Heart left ventricle (tissue), 16 donors: Measurements from ENCODE around the gene LPCAT2. TPM values are rescaled to one million over a fixed set of nuclear protein-coding genes. Genes with fewer than 3 reads are reported as not detected.

Experiments used
- ATAC-seq, 4 donors: fragments of 200-7000 bp; cut with Tn5 transposase; one replicate each; pipeline ENCODE4 v1.9.1; 2020 to 2022; ENCODE audit warnings: moderate library complexity in 4 of 4, mild to moderate bottlenecking in 3 of 4, moderate number of reproducible peaks in 1 of 4
- DNase-seq, 5 donors: peaks; one replicate each; pipeline ENCODE4 v3.0.0-alpha.2; 2020
- H3K27ac ChIP-seq, 12 donors: fragments of 200-600 bp; sonication (generic) in 4 of 12; one replicate each; pipeline versions ENCODE4 v1.5.0 to v1.8.0; 2016 to 2022; ENCODE audit warnings: mild to moderate bottlenecking in 2 of 12
- H3K27me3 ChIP-seq, 9 donors: fragments of 200-600 bp; sonication (generic) in 2 of 9; one replicate each; pipeline versions ENCODE4 v1.5.1 to v1.8.0; 2016 to 2022; ENCODE audit warnings: mild to moderate bottlenecking in 3 of 9
- H3K36me3 ChIP-seq, 9 donors: fragments of 200-600 bp; sonication (generic) in 2 of 9; one replicate each; pipeline versions ENCODE4 v1.5.0 to v1.8.0; 2018 to 2022; ENCODE audit warnings: mild to moderate bottlenecking in 2 of 9
- H3K4me1 ChIP-seq, 12 donors: fragments of 200-600 bp; sonication (generic) in 4 of 12; one replicate each; pipeline versions ENCODE4 v1.5.0 to v1.8.0; 2016 to 2022; ENCODE audit warnings: mild to moderate bottlenecking in 3 of 12
- H3K4me3 ChIP-seq, 12 donors: fragments of 200-600 bp; sonication (generic) in 4 of 12; one replicate each; pipeline versions ENCODE4 v1.5.0 to v1.8.0; 2017 to 2022; ENCODE audit warnings: mild to moderate bottlenecking in 9 of 12, moderate library complexity in 4 of 12
- H3K9me3 ChIP-seq, 12 donors: fragments of 200-600 bp; sonication (generic) in 4 of 12; one replicate each; pipeline versions ENCODE4 v1.5.0 to v1.8.0; 2016 to 2022; ENCODE audit warnings: mild to moderate bottlenecking in 1 of 12
- POLR2A ChIP-seq, 2 donors: fragments of 450-650 bp; IDR thresholded peaks; one replicate each; pipeline ENCODE4 v1.6.1; 2017; ENCODE audit warnings: antibody characterized with exemption in 2 of 2, mild to moderate bottlenecking in 2 of 2, moderate library complexity in 2 of 2
- WGBS, 4 donors: extraction: QIAGEN DNeasy Blood & Tissue Kit in 2 of 4; methylation state at CpG; one replicate each; pipeline versions ENCODE4 v1.1.5 to v1.1.7; 2013 to 2018; 5-methylcytosine and 5-hydroxymethylcytosine counted together
- intact Hi-C, 10 donors: fragments of 100-400 bp; cut with DNase I; formaldehyde crosslinking; loops; one replicate each; pipeline versions ENCODE4 v1.11.1 to v1.14.2; 2022
- polyA plus RNA-seq, 2 donors: library from polyadenylated mRNA; stranded (reverse); fragments of 200-250 nt; gene quantifications; one replicate each; pipeline ENCODE4 v1.2.3, GENCODE V29; 2013
- total RNA-seq, 9 donors: library from RNA; depleted of rRNA in 2 of 9; stranded (reverse); fragments of >200 nt in 2 of 9; fragmentation: NEBNext Ultra II Directional in 3 of 9; extraction: Animal tissue kit (Norgen Biotek cat#: 25700) in 3 of 9; gene quantifications; one replicate each; pipeline versions ENCODE4 v1.1.0 to v1.2.4, GENCODE V29; 2016 to 2023
- TF ChIP-seq, protein P1 (sequence below), 12 donors: fragments of 200-600 bp; sonication (generic) in 4 of 12; IDR thresholded peaks; one replicate each; pipeline versions ENCODE4 v1.5.0 to v1.8.0; 2018 to 2022; ENCODE audit warnings: antibody characterized with exemption in 12 of 12, mild to moderate bottlenecking in 5 of 12
- donor health status: ischemic (EF 13 %, LVEDD 7.1; RV severe dilation, severe dysfunction).
- donor health status: healthy with polysubstance abuse.
- donor health status: DM: no; HTN: yes; CAD: no.
- donor health status: DM: no; HTN: no; CAD: no.
- donor health status: ischemic (EF 25% LVEDD 6.9; RV normal size, moderate dysfunction).
- donor health status: ischemic (EF 25% LVEDD 5.7; RV mildly dilated, moderate dysfunction).
- donor health status: healthy.
- donor health status: DM: yes; HTN: yes; CAD: no.
- donor health status: ischemic (EF 35%, LVEDD 5.7; RV mildly dilated, moderate dysfunction).
- donor health status: nonischemic (EF 11% LVEDD 7.7; RV severe dilation, severe dysfunction).
- donor health status: DM: yes; HTN: yes; CAD: no.
- donor health status: PGD.
- donor health status: ischemic (EF 29% LVEDD 5.4; RV normal size, mild dysfunction).
- donor health status: nonischemic (EF 23%, LVEDD 6.1; RV moderate dilation, normal function).

LPCAT2 gene
- total and polyA plus RNA-seq, 11 donors: 3.8 to 13.6 (median 6.5) TPM

DNA sequence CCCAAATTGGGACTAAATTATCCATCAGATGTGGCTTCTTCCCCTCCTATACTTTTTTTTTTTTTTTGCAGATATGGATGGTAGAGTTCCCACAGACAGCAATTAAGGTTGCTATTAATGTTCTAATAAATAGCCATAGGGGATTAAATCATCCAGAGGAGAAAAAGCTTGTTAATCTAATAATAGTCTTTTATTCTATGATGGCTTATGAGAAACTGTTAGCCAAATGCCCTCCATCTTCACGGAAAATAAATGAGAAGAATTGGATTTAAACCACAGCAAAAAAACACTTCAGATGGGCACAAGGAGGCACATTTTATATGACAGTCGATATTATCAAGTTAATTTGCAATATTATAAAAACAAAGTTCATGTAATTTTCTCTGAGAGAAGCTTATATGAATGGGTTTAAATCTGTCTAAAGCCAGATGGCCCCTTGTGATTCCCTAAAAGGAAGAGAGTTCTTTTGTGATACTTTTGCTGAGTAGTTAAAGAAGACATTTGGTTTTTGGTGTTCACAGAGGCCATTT lies 52.5 kb downstream of the LPCAT2 start:
- Histone ChIP-seq H3K9me3 (no peaks in the 10 kb centered on the region), H3K27ac (no peak overlapping the region), H3K4me3 (no peak overlapping the region), H3K4me1 (peaks cover 0 to 45% (median 9%) of the 10 kb centered on the region in 12 donors), H3K36me3 (peaks cover 0 to 7% (median 0%) of the 10 kb centered on the region in 9 donors), H3K27me3 (no peaks in the 10 kb centered on the region)
- TF ChIP-seq, protein P1, sequence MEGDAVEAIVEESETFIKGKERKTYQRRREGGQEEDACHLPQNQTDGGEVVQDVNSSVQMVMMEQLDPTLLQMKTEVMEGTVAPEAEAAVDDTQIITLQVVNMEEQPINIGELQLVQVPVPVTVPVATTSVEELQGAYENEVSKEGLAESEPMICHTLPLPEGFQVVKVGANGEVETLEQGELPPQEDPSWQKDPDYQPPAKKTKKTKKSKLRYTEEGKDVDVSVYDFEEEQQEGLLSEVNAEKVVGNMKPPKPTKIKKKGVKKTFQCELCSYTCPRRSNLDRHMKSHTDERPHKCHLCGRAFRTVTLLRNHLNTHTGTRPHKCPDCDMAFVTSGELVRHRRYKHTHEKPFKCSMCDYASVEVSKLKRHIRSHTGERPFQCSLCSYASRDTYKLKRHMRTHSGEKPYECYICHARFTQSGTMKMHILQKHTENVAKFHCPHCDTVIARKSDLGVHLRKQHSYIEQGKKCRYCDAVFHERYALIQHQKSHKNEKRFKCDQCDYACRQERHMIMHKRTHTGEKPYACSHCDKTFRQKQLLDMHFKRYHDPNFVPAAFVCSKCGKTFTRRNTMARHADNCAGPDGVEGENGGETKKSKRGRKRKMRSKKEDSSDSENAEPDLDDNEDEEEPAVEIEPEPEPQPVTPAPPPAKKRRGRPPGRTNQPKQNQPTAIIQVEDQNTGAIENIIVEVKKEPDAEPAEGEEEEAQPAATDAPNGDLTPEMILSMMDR (IDR thresholded peaks at IDR 0.05): no peak
- TF ChIP-seq POLR2A (IDR thresholded peaks at IDR 0.05): no peak
- no peak for ATAC-seq
- intact Hi-C loops: no loop called here
- WGBS, 4 donors: 88 to 94% (median 91%) methylated on average over 2 of the region's 2 CpGs
- DNase-seq: no peak

DNA sequence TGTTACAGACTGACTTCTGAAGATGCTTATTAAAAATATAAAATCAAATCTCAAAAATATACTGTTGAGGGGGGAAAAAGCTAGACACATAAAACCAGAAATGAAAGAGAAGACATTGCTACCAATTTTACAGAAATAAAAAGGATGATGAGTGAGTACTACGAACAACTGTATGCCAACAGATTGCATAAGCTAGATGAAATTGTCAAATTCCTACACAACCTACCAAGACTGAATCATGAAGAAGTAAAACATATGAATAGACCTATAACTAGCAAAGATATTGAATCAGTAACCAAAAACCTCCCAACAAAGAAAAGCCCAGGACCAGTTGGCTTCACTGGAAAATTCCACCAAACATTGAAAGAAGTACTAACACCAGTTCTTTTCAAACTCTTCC lies 54.1 kb downstream of the LPCAT2 start:
- Histone ChIP-seq H3K4me1 (peaks cover 0 to 61% (median 12%) of the 10 kb centered on the region in 12 donors), H3K9me3 (no peaks in the 10 kb centered on the region), H3K4me3 (no peak overlapping the region), H3K36me3 (no peaks in the 10 kb centered on the region), H3K27ac (peak overlapping the region in 1 of 12 donors; percentile 18), H3K27me3 (no peaks in the 10 kb centered on the region)
- DNase-seq: no peak
- TF ChIP-seq, protein P1 (IDR thresholded peaks at IDR 0.05): no peak
- TF ChIP-seq POLR2A (IDR thresholded peaks at IDR 0.05): no peak
- whole genome bisulfite sequencing, 4 donors: 91 to 100% (median 95%) methylated on average over 1 of the region's 1 CpG
- intact Hi-C loops: no loop called here
- no peak for ATAC-seq

DNA sequence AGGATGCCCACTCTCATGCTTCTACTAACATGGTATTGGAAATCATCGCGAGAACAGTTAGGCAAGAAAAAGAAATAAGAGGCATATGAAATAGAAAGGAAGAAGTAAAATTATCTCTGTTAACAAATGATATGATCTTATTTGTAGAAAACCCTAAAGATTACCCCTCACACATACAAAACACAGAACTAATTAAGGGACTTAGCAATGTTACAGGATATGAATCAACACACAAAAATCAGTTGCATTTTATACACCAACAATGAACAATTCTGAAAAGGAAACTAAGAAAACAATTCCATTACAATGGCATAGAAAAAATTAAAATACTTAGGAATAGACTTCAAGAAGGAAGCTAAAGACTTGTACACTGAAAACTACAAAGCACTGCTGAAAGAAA lies 54.9 kb downstream of the LPCAT2 start:
- ATAC-seq: no peak
- peaks cover 0 to 69% (median 16%) of the 10 kb centered on the region in 12 donors for H3K4me1 ChIP-seq
- peak overlapping the region in 2 of 12 donors; percentile 24 to 56 for H3K27ac ChIP-seq
- 82 to 92% (median 84%) methylated on average over 2 of the region's 2 CpGs for WGBS, 4 donors
- TF ChIP-seq POLR2A (IDR thresholded peaks at IDR 0.05): no peak
- TF ChIP-seq, protein P1 (IDR thresholded peaks at IDR 0.05): no peak
- no peaks in the 10 kb centered on the region for H3K36me3 ChIP-seq
- H3K9me3 ChIP-seq: no peaks in the 10 kb centered on the region
- intact Hi-C loops: no loop called here
- no peak for DNase-seq
- no peak overlapping the region for H3K4me3 ChIP-seq
- no peaks in the 10 kb centered on the region for H3K27me3 ChIP-seq

DNA sequence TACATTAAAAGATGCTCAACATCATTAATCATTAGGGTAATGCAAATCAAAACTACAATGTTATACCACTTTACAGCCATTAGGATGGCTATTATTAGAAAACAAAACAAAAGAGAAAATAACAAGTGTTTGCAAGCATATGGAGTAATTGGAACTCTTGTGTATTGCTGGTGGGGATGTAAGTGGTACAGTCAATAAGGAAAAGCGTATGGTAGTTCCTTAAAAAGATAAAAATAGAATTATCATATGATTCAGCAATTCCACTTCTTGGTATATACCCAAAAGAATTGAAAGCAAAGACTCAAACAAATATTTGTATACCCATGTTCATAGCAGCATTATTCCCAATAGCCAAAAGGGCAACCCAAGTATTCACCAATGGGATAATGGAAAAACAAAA lies 56.2 kb downstream of the LPCAT2 start:
- no peak for ATAC-seq
- no peaks in the 10 kb centered on the region for H3K27me3 ChIP-seq
- peaks cover 0 to 68% (median 18%) of the 10 kb centered on the region in 12 donors for H3K4me1 ChIP-seq
- no peaks in the 10 kb centered on the region for H3K9me3 ChIP-seq
- no peak overlapping the region for H3K27ac ChIP-seq
- 83 to 88% (median 87%) methylated on average over 1 of the region's 1 CpG for whole genome bisulfite sequencing, 4 donors
- intact Hi-C loops: no loop called here
- H3K4me3 ChIP-seq: no peak overlapping the region
- DNase-seq: no peak
- H3K36me3 ChIP-seq: no peaks in the 10 kb centered on the region
- TF ChIP-seq, protein P1 (IDR thresholded peaks at IDR 0.05): no peak
- TF ChIP-seq POLR2A (IDR thresholded peaks at IDR 0.05): no peak
